HG02973 (cell line): Measurements from ENCODE around the gene UFM1.
"Not testable (repeated sequence)": the region's sequence is repeated elsewhere in the genome, so short reads cannot be mapped to it uniquely, and the experiment has no call there.

Experiments
- ATAC-seq: cut with Tn5 transposase; IDR thresholded peaks from one replicate; pipeline ENCODE4 v1.9.1; 2021; ENCODE audit warnings: moderate library complexity; ENCODE audit not compliant: unreplicated experiment

The UFM1 gene

DNA sequence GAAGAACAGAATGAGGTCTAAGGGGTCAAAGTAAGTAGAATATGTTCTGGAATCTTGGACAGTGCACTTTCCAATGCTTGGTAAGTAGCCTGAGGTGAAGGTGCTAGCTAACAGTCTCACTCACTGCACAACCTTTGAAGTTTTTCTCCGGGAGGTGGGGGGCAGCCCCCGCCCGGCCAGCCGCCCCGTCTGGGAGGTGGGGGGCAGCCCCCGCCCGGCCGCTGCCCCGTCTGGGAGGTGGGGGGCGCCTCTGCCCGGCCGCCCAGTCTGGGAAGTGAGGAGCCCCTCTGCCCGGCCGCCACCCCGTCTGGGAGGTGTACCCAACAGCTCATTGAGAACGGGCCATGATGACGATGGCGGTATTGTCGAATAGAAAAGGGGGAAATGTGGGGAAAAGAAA lies 14.1 kb downstream of the UFM1 start:
- ATAC-seq, result not testable (repeated sequence)

DNA sequence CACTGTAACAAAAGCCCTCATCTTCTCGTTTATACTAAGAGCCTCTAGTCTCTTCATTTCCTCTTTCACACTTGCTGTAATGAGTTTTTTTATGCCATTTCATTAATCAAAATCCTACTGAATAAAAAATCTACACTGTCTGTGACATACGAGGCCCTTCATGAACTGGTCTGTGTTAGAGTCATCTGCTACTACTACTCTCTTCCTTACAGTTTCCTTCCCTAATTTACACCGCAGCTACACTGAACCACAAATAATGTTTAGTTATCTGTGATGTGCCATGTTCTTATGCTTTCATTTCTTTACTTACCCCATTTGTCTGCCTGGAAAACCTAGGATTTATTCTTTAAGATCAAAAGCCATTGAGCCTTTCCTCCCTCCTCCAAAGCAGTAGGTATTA lies 16.0 kb downstream of the UFM1 start:
- no peak for ATAC-seq

DNA sequence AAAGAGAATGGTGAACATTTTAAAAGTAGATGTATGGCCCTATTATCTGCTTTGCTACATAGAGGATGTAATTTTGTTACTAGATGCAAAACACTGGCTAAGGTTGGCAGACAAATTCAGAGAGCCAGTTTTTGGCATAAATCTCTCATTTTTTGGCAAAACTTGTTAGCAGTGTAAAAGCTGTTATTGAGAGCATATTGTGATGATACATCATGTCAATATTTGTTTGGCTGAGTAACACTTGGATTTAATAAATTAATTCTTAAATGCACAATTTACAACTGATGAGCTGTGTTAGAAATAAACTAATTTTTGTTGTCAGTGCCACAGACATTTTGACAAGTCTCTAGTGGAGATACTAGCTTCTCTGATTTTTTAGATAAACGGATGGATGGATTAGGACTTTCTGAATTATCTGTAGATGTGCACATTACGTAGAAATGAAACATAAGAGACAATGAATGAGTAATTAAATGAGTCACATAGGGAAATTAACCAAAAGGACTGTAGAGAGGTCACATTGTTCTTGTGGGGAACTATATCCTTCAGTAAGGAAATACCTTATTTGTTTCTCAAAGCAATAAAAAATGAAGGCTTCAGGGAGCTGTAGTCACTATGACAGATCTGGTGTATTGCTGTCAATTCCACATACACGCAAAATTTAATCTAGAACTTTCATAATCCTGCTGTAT lies 17.4 kb downstream of the UFM1 start:
- no peak for ATAC-seq

DNA sequence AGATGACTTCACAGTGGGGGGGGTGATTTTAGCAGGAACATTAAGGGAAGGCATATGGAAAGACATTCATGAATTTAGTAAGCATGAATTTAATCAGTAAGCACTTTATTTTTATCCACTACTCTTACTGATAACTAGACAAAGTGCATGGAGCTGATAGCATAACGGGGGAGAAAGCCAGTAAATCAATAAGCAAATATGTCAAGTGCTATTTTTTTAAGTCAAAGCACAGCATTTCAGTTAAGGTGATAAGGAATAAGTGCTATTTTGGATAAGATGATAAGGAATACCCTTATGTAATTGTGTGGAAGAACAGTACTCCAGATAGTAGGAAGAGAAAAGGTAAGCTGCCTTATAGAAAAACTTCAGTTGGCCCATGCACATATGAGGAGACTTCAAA lies 19.4 kb downstream of the UFM1 start:
- no peak for ATAC-seq

DNA sequence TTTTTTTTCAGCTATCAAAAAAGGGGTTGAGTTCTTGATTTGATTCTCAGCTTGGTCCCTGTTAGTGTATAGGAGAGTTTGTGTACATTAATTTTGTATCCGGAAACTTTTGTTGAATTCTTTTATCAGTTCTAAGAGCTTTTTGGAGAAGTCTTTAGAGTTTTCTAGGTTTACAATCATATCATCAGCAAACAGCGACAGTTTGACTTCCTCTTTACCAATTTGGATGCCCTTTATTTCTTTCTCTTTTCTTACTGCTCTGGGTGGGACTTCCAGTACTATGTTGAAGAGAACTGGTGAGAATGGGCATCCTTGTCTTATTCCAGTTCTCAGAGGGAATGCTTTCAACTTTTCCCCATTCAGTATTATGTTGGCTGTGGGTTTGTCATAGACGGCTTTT lies 20.4 kb downstream of the UFM1 start:
- not testable (repeated sequence) for ATAC-seq

DNA sequence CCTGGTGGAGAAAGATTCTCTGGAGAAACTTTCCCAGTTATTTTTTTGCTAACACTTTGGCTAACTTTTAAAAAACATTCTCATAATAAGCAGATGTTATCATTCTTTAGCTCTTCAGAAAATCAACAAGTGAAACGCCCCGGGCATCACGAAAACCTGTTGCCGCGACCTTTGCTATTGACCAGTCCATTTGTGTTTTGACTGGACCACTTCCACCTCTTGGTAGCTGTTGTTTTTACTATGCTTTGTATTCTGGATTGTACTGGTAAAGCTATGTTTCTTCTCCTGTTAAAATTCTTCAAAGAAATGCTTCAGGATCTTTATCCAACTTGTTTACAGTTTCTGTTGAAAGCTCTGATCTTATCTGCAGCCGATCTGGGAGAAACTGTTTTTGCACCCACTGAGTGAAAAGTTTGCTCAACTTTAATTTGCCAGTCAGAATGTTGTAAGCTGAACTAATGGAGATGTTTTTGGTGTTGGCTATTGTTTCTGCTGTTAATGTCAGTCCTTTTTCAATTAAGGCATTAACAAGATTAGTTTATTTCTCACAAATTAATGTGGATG lies 23.3 kb downstream of the UFM1 start:
- no peak for ATAC-seq

DNA sequence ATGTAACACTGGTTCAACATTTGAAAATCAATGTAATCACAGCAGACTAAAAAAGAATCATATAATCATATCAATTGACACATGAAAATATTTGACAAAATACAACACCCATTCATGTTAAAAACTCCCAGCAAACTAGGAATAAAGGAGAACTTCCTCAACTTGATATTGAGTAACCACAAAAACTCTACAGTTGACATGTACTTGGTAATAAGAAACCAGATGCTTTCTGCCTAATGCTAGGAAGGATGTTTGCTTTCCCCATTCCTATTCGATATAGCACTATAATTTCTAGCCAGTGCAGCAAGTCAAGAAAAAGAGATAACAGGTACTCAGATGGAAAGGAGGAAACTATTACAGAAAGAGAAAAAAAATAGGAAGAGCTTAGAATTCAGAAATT lies 26.9 kb downstream of the UFM1 start:
- ATAC-seq, result no peak

DNA sequence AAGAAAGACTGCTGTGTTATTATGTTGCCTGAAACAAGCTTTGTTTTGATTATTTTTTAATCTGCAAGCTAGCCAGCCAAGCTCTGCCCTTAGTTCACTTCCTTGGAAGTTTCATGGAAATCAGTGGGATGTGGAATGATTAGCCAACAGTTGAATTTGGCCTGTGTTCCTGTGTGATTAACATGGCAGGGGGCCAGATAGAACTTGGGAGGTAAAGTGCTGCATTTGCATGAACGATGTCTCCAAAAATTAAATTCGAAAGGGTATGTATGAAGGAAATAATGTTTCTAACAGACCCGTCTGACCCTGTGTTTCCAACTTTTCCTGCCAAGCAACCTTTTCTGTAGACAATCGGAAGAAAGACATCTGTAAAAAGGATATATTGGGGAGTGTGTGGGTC lies 32.2 kb downstream of the UFM1 start:
- ATAC-seq, result no peak

DNA sequence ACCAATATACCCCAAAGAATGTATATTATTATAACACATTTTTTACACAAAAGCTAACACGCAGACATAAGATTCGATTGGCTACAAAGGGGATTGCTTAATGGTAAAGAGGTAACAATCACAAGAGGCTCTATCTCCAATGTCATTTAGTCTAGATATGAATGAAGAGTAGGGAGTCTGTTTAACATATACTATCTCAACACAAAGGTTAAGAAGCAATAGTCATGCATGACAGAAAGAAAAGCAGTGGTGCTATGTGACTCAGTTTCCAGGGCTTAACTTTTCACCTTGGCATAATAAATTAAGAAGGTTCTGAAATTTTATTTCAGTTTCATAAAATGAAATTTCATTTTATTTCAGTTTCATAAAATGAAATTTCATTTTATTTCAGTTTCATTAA lies 33.3 kb downstream of the UFM1 start:
- ATAC-seq, result no peak

DNA sequence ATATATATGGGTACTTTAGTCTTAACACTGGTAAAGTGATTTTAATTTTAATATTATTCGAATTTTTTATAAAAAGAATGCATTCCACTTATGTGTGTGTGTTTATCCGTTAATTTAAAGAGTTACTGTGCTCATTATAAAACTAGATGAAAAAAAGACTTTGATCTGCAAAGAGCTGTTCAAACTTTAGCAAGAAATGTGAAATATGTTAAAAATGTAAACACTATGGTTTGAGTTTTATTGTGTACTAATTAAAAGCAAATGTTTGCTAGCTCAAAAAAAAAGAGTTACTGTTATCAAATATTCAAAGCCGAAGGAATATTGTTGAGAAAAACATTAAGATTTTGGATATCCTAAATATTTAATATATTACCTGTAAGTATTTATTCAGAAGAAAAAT lies 34.5 kb downstream of the UFM1 start:
- no peak for ATAC-seq

DNA sequence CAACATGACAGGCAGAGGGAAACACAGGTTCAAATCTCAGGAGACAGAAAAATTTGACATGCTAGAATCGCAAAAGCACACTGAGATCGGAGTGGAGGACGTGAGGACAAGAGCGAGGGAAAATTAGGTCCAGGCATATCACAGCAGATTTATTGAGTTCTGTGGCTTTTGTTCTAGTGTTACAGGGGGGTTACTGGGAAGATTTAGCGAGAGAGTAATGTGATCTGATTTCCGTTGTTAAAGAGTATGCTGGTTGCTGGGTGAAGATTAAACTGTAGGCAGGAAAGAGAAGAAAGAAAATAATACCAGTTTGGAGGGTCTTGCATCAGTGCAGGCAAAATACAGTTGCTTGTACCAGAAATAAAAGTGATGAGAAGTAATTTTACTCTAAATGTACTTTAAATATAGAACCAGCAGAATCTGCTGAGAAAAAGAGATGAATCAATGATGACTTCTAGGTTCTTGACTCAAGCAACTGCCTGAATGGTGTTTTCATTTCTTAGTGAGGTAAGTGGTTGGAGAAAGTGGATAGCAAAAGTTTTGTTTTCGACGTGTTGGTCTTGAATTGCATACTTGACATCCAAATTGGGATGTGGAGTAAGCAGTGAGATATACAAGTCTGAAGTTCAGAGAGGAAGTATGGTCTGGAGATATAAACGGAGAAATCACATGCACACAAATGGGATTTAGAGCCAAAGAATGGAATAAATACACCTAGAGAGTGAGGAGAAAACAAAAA lies 35.7 kb downstream of the UFM1 start:
- ATAC-seq, result no peak

DNA sequence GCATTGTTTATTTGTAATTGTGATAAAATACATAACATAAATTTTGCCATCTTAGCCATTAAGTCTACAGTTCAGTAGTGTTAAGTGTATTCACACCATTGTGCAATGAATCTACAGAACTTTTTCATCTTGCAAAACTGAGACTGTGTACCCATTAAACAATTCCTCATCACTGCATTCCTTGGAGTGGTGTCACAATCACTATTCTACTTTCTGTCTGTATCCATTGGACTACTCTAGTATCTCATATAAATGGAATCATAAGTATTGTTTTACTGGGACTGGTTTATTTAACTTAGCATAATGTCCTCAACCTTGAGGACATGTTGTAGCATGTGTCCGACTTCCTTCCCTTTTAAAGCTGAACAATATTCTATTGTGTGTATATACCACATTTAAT lies 36.8 kb downstream of the UFM1 start:
- no peak for ATAC-seq

DNA sequence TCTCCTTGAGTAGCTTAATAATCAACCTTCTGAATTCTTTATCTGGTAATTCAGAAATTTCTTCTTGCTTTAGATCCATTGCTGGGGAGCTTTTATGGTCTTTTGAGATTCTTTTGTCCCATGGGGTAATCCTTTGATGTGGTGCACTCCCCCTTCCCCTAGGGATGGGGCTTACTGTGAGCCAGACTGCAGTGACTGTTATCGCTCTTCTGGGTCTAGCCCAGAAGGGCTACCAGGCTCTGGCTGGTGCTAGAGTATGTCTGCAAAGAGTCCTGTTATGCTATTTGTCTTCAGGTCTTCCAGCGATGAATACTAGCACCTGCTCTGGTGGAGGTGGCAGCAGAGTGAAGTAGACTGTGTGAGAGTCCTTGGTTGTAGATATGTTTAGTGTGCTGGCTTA lies 41.7 kb downstream of the UFM1 start:
- ATAC-seq, result no peak

DNA sequence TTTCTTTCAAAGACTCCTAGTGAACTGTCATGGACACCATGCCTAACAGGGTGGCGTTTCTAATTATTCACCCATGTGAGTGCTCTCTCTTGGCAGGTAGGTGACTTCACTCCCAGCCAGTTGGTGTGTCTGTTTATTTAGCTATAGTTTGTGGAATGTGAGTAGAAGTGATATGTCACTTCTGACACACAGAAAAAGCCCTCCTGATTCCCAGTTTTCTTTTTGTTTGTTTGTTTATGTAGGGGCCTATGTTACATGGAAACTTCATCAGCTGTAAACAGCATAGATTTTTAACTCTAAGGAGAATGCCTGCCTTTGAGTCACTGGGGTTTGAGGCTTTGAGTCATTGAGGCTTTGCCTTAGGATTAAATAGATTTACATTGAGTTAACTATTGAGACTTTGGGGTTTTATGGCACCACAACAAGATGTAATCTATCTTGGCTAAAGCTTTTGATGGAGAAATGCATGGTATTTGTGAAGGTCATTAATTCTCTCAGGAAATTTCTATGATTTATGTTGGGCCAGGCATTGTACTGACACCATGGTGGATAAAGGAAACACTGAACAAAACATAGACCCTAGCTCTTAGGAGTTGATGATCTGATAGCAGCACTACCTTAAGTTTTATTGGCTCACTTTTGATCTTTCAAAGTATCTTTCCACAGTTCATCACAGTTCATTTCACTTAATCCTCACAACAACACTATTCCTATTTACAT lies 45.3 kb downstream of the UFM1 start:
- no peak for ATAC-seq

DNA sequence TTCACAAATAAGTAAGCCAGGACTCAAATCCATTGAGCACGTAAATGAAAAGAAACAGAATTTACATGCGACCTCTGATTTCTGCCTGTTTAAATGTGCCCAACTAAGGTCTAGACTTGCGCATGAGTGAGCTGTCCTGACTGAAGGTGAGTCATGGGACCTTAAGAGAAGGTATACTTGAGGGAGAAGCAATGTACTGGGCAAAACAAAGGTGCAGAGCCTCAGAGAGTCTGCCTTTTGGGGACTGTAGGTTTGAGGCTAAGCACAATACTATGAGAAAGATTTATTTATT lies 45.8 kb downstream of the UFM1 start:
- ATAC-seq, result no peak

DNA sequence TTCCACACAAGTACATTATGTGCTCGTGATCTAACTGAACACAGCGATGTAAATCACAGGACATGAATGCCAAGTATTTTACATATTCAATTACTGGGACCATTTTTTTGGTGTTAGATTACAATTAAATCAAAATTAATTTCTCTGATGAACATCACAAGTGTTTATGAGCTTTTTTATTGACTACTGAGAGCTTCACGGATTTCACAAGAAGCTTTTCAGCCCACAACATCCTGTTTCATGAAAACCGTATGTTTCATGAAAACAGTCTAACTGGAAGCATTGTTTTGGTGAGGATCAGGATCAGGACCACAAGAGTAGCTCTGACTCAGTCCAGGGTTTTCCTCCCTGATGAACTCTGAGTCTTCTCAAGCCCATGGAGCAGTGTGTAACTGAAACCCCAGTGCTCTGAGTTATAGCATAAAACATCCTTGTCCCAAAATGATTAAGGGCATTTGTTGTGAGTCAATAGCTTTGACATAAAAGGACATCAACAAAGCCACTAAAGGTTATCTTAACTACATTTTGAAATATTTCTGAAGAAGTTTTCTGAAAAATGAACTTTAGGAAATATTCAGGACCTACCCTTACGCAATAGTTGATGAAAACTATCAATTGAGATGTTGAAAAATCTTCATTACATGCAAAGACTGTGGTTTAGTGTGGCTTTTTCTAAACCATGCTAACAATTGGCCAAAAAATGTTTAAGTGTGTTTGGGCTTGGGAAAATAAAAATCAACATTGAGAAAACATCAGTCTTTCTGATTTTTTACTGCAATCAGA lies 49.3 kb downstream of the UFM1 start:
- no peak for ATAC-seq

DNA sequence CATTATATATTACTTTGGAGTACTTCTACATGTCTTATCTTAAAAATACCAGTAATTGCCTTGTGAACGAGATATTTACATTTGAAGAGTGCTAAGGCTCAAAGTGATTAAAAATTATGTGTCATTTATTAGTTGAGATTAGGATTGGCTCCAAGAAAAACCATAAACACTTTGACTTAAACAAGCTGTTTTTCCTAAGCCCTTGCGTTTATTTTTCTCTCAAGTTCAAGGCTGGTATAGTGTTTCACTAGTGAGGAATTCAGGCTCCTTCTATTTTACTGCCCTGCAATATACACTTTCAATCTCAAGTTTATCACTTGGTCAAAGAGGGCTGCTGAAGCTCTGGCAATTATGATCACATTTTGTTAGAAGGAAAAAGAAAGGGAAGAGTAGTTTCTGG lies 49.9 kb downstream of the UFM1 start:
- no peak for ATAC-seq

DNA sequence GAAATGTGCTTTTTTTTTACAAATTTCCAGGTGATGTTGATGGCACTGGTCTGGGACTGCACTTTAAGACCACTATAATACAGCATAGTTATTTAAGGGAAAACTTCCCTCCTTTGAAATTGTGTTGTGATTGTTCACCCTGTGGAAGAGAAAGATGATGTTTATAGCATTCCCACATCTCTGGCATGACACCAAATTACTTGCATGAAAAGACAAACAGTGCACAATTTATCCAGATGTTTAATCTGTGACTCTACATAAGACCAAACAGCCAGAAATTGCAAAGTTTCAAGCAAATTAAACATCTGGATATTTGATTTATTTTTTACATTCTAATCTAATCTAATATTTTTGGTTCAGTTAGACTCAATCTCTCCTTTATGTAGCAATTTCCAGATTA lies 51.6 kb downstream of the UFM1 start:
- no peak for ATAC-seq

DNA sequence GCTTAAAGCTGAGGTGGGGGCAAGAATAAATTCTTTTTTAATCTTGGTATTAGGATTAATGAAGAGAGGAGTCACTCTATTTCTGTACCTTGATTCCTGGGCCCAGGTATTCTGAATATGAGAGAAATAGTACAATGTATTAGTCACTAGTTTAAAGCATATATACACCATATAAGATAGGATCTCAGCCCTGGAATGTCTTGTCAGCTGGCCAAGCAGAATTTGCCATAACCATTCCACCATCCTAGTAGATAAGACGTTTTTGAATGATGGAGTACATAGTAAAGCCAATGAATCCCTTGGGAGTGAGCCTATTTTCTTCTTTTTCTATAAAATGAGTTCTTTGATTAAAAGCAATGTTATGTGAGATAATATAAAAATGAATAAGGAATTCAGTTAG lies 55.6 kb downstream of the UFM1 start:
- no peak for ATAC-seq

DNA sequence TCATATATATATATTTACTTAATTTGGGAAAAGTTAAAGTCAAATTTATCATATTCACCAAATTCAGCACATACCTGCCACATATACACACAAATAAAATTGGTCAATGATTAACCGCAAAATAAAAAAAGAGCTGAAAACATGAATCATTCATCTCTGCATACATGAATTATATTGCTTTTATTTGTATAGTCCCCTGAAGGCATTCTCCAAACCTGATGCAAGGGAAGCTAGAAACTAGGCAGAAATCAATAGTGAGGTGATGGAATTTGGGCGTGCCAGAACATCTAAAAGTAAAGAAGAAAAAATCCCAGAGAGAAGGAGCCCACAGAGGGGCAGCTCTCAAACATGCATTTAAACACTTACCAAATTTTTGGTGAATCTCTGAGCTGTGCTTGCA lies 60.1 kb downstream of the UFM1 start:
- no peak for ATAC-seq

DNA sequence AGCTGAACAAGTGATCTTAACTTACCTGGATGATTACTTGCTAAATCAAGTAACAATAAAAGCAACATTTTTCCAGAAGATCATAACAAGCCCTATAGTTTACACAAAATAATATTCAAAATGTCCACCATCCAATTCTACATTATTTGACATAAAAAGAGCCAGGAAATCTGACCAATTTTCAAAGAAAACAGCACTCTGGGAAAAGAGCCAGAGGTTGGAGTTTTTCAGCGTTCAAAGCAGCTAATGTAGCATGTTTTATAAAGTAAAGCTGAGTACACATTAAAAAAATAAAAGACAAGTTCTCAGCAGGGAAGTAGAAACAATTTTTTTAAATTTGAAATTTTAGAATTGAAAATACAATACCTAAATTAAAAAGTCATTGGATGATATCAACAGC lies 62.6 kb downstream of the UFM1 start:
- no peak for ATAC-seq
